Measurements from ENCODE around the gene PSMA2.
A peak's percentile ranks its signal among the peaks of the same experiment; 100 is the strongest.
"Not testable (repeated sequence)": the region's sequence is repeated elsewhere in the genome, so short reads cannot be mapped to it uniquely, and the experiment has no call there.

The PSMA2 gene

DNA sequence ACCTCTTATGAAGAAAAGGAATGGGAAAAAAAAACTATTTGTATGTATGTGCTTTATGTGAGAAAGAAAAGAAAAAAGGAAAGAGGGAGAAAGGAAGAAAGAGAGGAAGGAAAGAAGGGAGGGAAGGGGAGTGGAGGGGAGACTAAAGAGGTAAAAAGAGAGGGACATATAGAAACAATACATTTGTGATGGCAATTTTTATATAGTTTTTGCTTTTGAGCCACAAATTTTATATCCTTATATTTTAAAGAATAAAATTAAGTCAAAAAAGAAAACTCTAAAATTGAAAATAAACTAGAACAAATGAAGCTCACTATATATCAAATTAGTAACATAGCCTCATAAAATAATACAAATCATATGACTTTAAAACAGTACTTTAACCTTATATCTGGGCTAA, 31.1 kb downstream of the PSMA2 start:
- no peak for DNase-seq

GRCh38 chr7:42893346-42894240, 38.4 kb downstream of the PSMA2 start:
- no peak for DNase-seq

DNA sequence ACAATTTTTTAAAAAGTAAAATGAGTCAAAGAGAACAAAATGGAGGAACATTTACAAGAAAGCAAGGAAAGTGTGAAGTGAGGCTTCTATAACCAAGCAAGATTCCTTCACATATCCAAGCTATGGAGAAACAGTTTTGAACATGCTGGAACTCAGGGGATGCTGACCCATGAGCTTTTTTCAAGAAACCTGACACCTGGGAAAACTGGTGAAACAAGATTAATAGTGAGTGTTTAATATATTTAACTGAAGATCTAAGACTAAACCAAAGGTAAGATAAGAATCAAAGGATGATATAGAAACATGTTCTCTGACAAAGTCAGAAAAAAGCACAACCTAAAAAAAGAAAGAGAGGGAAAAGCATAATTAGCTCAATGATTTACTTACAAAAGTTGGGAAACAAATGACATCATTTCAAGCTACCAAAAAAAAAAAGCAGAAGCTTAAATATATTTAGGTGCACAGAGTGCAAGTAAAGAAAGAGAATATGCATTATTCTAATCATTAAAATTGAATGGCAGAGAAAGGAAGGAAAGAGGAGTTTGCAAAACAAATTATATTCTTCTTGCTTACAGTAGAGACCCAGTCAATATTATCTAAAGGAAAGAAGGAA, 45.0 kb downstream of the PSMA2 start:
- no peak for DNase-seq

DNA sequence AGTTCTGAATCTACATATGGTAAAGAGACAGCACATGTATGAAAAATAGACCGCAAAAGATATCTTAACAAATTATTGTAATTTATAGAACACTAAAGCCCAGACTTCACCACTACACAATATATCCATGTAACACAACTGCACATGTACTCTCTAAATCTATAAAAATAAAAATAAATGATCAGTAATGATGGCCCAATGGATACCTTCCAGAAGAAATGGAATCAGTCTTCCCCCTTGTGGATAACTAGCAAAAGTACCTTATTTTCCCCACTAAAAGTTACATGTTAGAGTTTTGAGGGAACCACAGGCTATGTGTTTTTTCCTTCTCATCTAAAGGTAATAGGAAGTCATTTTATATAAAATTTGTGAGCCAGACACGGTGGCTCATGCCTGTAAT, 45.8 kb downstream of the PSMA2 start:
- no peak for DNase-seq

DNA sequence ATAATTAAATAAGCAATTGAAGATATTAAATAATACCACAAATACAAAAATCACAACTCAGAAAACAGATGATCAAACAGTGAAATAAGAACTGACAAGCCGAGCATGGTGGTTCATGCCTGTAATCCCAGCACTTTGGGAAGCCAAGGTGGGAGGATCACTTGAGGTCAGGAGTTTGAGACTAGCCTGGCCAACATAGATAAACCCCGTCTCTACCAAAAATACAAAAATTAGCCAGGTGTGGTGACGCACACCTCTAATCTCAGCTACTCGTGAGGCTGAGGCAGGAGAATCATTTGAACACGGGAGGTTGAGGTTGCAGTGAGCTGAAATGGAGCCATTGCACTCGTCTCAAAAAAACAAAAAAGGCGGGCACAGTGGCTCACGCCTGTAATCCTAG, 46.8 kb downstream of the PSMA2 start:
- DNase-seq, result not testable (repeated sequence)

DNA sequence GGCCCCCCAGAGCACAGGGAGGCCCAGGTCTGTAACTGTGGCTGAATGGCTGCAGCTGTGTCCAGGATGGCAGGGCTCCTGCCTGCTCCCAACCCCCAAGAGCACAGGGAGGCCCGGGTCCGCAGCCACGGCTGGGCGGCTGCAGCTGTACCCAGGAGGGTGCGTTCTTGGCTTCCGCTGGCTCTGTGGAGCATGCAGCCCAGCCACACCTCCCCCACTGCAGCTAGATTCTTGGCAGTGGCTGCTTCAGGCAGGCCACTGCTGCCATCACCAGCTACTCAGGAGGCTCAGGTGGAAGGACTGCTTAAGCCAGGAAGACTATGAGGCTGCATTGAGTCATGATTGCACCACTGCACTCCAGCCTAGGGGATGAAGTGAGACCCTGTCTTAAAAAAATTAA, 48.0 kb downstream of the PSMA2 start:
- DNase-seq, result peak in 1 of 2 experiments; percentile 12

DNA sequence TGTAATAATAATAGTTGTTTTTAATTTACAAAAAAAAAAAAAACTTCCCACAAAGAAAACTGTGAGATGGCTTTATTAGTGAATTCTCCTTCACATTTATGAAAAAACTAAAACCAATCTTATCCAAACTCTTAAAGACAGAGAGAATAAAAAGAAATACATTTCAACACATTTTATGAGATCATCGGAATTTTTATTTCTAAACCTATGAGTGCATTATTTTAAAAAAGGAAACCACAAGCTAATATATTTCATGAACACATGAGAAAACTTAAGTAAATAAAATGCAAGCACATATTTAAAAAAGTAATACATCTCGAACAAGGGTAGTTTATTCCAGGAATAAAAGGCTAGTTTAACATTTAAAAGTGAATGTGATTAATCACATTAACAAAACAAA, 51.6 kb downstream of the PSMA2 start:
- DNase-seq, result no peak

DNA sequence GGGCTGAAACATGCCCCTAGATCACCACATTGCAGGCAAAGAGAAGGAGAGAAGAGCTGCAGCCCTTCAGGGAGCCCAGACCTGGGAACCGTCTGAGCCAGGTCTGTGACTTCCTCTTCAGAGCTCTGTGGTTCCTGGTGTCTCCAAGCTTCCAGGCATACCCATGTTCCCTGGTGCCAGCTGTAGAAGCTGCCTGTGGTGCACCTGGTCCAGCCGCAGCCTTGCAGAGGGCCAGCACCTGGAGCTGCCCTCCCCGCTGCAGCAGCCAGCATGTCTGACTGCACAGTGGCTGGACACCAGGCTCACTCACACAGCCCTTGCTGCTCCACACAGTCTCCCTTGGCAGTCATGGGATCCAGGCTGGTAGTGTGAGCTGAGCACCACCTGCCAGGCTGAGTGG, 53.7 kb downstream of the PSMA2 start:
- DNase-seq, result no peak

- no peak for DNase-seq
Measured at GRCh38 chr7:42877862-42878261, 54.1 kb downstream of the PSMA2 start.

DNA sequence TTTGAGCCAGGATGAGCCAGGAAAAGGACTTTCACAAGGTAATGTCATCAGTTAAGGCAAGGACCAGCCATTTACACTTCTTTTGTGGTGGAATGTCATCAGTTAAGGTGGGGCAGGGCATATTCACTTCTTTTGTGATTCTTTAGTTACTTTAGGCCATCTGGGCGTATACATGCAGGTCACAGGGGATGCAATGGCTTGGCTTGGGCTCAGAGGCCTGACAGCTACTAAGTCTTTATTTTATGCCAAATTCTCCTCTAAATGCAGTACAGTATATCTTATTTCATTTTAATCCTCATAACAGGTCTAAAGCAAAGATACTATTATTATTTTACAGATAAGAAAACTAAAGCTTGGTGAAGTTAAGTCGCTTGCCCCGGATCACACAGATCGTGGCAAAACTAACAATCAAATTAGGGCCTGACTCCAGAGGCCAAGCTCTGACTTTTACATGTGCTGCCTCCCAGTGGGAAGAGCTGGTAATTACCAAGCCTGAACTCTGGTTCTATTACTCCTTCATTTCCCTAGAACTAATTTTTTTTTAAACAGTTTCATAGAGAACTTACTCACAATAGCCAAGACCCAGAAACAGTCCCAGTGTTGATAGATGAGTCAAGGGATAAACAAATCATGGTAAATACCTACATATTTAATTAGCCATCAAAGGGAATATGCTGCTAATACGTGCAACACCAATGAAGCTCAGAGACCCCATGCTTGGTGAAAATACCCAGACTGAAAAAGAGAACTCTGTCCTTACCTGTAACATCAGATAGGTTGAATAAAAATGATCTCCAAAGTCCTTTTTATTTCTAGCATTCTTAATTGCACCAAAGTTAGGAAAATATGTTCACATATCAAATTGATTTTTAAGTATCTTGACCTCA, 55.5 kb downstream of the PSMA2 start:
- peak in 1 of 2 experiments; percentile 58 for DNase-seq

DNA sequence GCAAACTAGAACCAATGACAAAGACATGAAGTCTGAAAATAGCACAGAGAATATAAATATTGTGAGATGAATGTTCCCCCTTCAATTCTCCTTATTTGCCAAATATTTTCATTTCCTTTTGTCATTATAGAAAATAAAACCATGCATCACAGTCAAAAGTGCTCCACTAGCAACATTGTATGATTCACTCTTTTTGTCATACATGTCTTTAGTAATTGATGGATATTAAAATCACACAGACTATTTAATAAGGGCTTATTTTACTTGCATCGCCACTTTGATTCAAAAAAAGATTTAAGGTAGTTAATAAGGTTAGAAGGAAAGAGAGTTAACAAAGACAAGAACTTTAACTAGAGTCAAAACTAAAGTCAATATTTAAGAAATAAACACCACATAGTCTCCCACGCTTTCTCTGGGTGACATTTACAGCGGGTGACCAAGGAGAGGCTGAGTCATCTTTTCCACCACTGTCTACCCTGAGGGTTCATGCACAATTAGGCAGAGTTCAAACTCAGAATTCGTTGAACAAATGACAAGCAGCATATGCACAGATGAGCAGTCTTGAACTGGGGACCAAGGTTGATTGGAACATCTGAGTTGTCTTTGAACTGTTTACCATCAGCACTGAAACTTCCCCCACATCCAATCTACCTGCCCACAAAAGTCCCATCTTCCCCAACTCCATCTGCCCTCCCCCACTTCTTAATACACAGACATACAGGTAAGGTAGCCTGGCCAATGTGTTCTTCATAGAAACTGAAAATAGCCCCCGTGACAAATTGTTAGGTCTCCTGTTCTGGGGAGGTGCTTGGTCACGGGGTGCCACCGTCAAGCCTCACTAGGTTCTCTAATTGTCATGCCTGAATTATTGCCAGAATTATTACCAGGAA, 62.6 kb downstream of the PSMA2 start:
- no peak for DNase-seq

- DNase-seq, result no peak
Measured at GRCh38 chr7:42868480-42868879, 63.5 kb downstream of the PSMA2 start.

Measured in NCI-H526 (cell line).